ENCODE measurements around the gene IL36B. TPM values are rescaled to one million over a fixed set of nuclear protein-coding genes. Genes with fewer than 3 reads are reported as not detected.

Gene IL36B
- total RNA-seq, 4 donors from 2014 or later: not detected

DNA sequence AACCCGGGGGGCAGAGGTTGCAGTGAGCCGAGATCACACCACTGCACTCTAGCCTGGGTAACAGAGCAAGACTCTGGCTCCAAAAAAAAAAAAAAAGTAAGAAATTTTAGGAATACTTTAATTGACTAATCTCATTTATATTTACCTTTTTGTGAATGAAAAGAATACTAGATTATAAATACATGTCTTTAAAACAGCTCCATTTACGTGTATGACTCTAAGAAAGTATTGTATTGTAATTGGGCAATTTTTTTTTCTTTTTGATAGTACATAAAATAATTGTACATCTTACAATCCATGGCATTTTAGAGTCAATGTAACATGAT is 39.4 kb downstream of the IL36B start:
- 90 to 93% methylated on average over 3 of the region's 3 CpGs for WGBS, 2 donors
- Histone ChIP-seq H3K27me3 (no peaks in the 10 kb centered on the region), H3K4me3 (replicated peaks in 1 of 3) (no peak overlapping the region), H3K36me3 (no peaks in the 10 kb centered on the region), H3K4me1 (no peaks in the 10 kb centered on the region), H3K9me3 (no peaks in the 10 kb centered on the region), H3K27ac (no peak overlapping the region)
- TF ChIP-seq, protein P1, sequence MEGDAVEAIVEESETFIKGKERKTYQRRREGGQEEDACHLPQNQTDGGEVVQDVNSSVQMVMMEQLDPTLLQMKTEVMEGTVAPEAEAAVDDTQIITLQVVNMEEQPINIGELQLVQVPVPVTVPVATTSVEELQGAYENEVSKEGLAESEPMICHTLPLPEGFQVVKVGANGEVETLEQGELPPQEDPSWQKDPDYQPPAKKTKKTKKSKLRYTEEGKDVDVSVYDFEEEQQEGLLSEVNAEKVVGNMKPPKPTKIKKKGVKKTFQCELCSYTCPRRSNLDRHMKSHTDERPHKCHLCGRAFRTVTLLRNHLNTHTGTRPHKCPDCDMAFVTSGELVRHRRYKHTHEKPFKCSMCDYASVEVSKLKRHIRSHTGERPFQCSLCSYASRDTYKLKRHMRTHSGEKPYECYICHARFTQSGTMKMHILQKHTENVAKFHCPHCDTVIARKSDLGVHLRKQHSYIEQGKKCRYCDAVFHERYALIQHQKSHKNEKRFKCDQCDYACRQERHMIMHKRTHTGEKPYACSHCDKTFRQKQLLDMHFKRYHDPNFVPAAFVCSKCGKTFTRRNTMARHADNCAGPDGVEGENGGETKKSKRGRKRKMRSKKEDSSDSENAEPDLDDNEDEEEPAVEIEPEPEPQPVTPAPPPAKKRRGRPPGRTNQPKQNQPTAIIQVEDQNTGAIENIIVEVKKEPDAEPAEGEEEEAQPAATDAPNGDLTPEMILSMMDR (IDR thresholded peaks at IDR 0.05): no peak
- TF ChIP-seq POLR2A (IDR thresholded peaks at IDR 0.05): no peak
- no peak for DNase-seq
- intact Hi-C loops (cut with DNase I): no loop called here

- no peak overlapping the region for H3K27ac ChIP-seq
- no peaks in the 10 kb centered on the region for H3K36me3 ChIP-seq
- 79 to 82% methylated on average over 8 of the region's 8 CpGs for WGBS, 2 donors
- H3K9me3 ChIP-seq: no peaks in the 10 kb centered on the region
- H3K4me3 ChIP-seq (replicated peaks in 1 of 3): no peak overlapping the region
- H3K4me1 ChIP-seq: no peaks in the 10 kb centered on the region
- intact Hi-C loops (cut with DNase I): no loop called here
- TF ChIP-seq, protein P1 (IDR thresholded peaks at IDR 0.05): no peak
- no peak for TF ChIP-seq POLR2A (IDR thresholded peaks at IDR 0.05)
- no peaks in the 10 kb centered on the region for H3K27me3 ChIP-seq
- no peak for DNase-seq
Measured at GRCh38 chr2:113012436-113013335, 40.0 kb downstream of the IL36B start.

GRCh38 chr2:113011108-113011507 is 41.6 kb downstream of the IL36B start:
- TF ChIP-seq POLR2A (IDR thresholded peaks at IDR 0.05): no peak
- TF ChIP-seq, protein P1 (IDR thresholded peaks at IDR 0.05): no peak
- H3K36me3 ChIP-seq: no peaks in the 10 kb centered on the region
- intact Hi-C loops (cut with DNase I): no loop called here
- no peaks in the 10 kb centered on the region for H3K9me3 ChIP-seq
- H3K27ac ChIP-seq: no peak overlapping the region
- no peak for DNase-seq
- WGBS, 2 donors: 95 to 97% methylated on average over 1 of the region's 1 CpG
- H3K4me3 ChIP-seq (replicated peaks in 1 of 3): no peak overlapping the region
- H3K4me1 ChIP-seq: no peaks in the 10 kb centered on the region
- H3K27me3 ChIP-seq: no peaks in the 10 kb centered on the region

DNA sequence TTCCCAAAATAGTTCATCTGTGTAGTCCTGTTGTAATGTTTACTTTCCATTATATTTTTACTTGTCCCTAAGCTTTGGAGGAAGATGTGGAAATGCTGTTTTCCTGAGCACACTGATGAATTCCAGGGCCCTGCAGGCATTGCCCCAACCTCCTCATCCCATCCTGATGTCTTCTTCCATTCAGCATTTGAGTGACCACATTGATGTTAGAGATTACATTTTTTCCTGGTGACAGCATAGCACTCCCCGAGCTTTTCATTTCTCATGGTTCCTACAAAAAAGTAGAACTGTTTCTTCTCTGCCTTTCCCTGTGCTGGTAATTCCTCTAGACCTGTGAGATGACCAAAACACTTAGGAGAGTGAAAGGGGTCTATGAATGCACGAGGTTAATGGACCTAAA is 42.6 kb downstream of the IL36B start:
- Histone ChIP-seq H3K27ac (no peak overlapping the region), H3K9me3 (no peaks in the 10 kb centered on the region), H3K36me3 (no peaks in the 10 kb centered on the region), H3K4me1 (no peaks in the 10 kb centered on the region), H3K4me3 (replicated peaks in 1 of 3) (no peak overlapping the region), H3K27me3 (no peaks in the 10 kb centered on the region)
- WGBS, 2 donors: 53 to 54% methylated on average over 2 of the region's 2 CpGs
- DNase-seq: no peak
- intact Hi-C loops (cut with DNase I): no loop called here
- TF ChIP-seq, protein P1 (IDR thresholded peaks at IDR 0.05): no peak
- no peak for TF ChIP-seq POLR2A (IDR thresholded peaks at IDR 0.05)

- Histone ChIP-seq H3K27ac (no peak overlapping the region), H3K4me3 (replicated peaks in 1 of 3) (no peak overlapping the region), H3K27me3 (no peaks in the 10 kb centered on the region), H3K36me3 (no peaks in the 10 kb centered on the region), H3K4me1 (no peaks in the 10 kb centered on the region), H3K9me3 (no peaks in the 10 kb centered on the region)
- 68 to 71% methylated on average over 1 of the region's 1 CpG for WGBS, 2 donors
- intact Hi-C loops (cut with DNase I): no loop called here
- no peak for DNase-seq
- TF ChIP-seq, protein P1 (IDR thresholded peaks at IDR 0.05): no peak
- TF ChIP-seq POLR2A (IDR thresholded peaks at IDR 0.05): no peak
Measured at GRCh38 chr2:113009622-113010021, 43.0 kb downstream of the IL36B start.
